Keratinocyte (primary cell): ENCODE results near the gene CPEB1. TPM values are rescaled to one million over a fixed set of nuclear protein-coding genes. Genes with fewer than 3 reads are reported as not detected.

Source experiments
- DNase-seq: peaks from one replicate; pipeline ENCODE4 v3.0.0-alpha.2; 2011; ENCODE audit warnings: low read depth, missing footprints, low spot score
- FAIRE-seq: peaks from 2 replicates; lab custom pipeline; 2011; peaks lifted over from hg19 to GRCh38; lab: Jason Lieb, UNC
- H2AFZ ChIP-seq: 2 replicates; pipeline ENCODE4 v1.6.0; 2012; ENCODE audit warnings: low read length, control low read depth, inconsistent platforms; ENCODE audit not compliant: control insufficient read depth
- H3K27ac ChIP-seq: 2 replicates; pipeline ENCODE4 v1.5.1; 2011; ENCODE audit warnings: low read length; ENCODE audit not compliant: control insufficient read depth, insufficient read depth
- H3K27me3 ChIP-seq: 3 replicates; pipeline ENCODE4 v1.6.0; 2011; ENCODE audit warnings: low read length; ENCODE audit not compliant: control insufficient read depth, insufficient read depth; ENCODE audit errors: extremely low read depth
- H3K36me3 ChIP-seq, 2 experiments: 2 replicates in 1 of 2; 3 replicates in 1 of 2; pipeline ENCODE4 v1.5.1; 2011; ENCODE audit warnings: low read length in 2 of 2, mild to moderate bottlenecking in 1 of 2; ENCODE audit not compliant: control insufficient read depth in 2 of 2, insufficient read depth in 2 of 2; ENCODE audit errors: extremely low read depth in 1 of 2
- H3K4me1 ChIP-seq: 3 replicates; pipeline ENCODE4 v1.5.1; 2011; ENCODE audit warnings: low read length; ENCODE audit not compliant: control insufficient read depth, insufficient read depth; ENCODE audit errors: extremely low read depth
- H3K4me2 ChIP-seq: 3 replicates; pipeline ENCODE4 v1.6.0; 2011; ENCODE audit warnings: low read depth, low read length; ENCODE audit not compliant: control insufficient read depth, insufficient read depth; ENCODE audit errors: extremely low read depth
- H3K4me3 ChIP-seq, 3 experiments: fragments of 200-600 bp in 1 of 3; sonication (generic) in 1 of 3; 2 replicates in 2 of 3; 3 replicates in 1 of 3; pipeline ENCODE4 v1.5.1; 2011 to 2016; ENCODE audit warnings: low read length in 3 of 3, mild to moderate bottlenecking in 3 of 3, control low read depth in 2 of 3, inconsistent platforms in 1 of 3, low read depth in 1 of 3, mixed read lengths in 1 of 3, mixed run types in 1 of 3, moderate library complexity in 1 of 3; ENCODE audit not compliant: control insufficient read depth in 2 of 3, insufficient read depth in 2 of 3; ENCODE audit errors: extremely low read depth in 1 of 3
- H3K79me2 ChIP-seq: 2 replicates; pipeline ENCODE4 v1.6.0; 2012; ENCODE audit warnings: low read length; ENCODE audit not compliant: control insufficient read depth, insufficient read depth
- H3K9ac ChIP-seq: 3 replicates; pipeline ENCODE4 v1.6.0; 2011; ENCODE audit warnings: low read length; ENCODE audit not compliant: control insufficient read depth, insufficient read depth; ENCODE audit errors: extremely low read depth
- H3K9me1 ChIP-seq: 3 replicates; pipeline ENCODE4 v1.6.0; 2011; ENCODE audit warnings: low read length; ENCODE audit not compliant: control insufficient read depth, insufficient read depth; ENCODE audit errors: extremely low read depth
- H3K9me3 ChIP-seq: 2 replicates; pipeline ENCODE4 v1.5.1; 2012; ENCODE audit warnings: low read depth, low read length; ENCODE audit not compliant: control insufficient read depth
- H4K20me1 ChIP-seq: 3 replicates; pipeline ENCODE4 v1.6.0; 2011; ENCODE audit warnings: low read length; ENCODE audit not compliant: control insufficient read depth, insufficient read depth; ENCODE audit errors: extremely low read depth
- CTCF ChIP-seq, 3 experiments: IDR thresholded peaks in 1 of 3; conservative IDR thresholded peaks in 1 of 3; optimal IDR thresholded peaks in 1 of 3; 2 replicates in 2 of 3; 3 replicates in 1 of 3; pipeline versions ENCODE3 to v1.5.1; 2011; ENCODE audit warnings: low read length in 3 of 3, mild to moderate bottlenecking in 3 of 3, moderate library complexity in 2 of 3, control low read depth in 1 of 3, inconsistent platforms in 1 of 3; ENCODE audit not compliant: insufficient read depth in 2 of 3; ENCODE audit errors: extremely low read depth in 1 of 3
- EZH2 ChIP-seq: IDR thresholded peaks from one replicate; pipeline ENCODE4 v1.6.1; 2012; ENCODE audit warnings: inconsistent platforms, mild to moderate bottlenecking, low read length, moderate library complexity
- dilution Hi-C: fragments of 300-500 bp; cut with MboI; formaldehyde crosslinking; loops from one replicate; pipeline ENCODE4 v1.7.0; 2020; ENCODE audit warnings: low sequenced_read_pairs; ENCODE audit not compliant: extremely low pct_ligation_motif_present
- polyA plus RNA-seq, 5 experiments: library from polyadenylated mRNA; depleted of rRNA in 3 of 5; stranded (reverse) in 3 of 5; stranded (forward) in 1 of 5; unstranded in 1 of 5; fragments of >200 nt; gene quantifications; 1 replicate in 1 of 5; 2 replicates in 3 of 5; 3 replicates in 1 of 5; pipeline versions ENCODE4 v1.2.1 to v1.2.3, GENCODE V29; 2011 to 2012; ENCODE audit warnings: missing spikeins in 2 of 5, low read depth in 1 of 5, low replicate concordance in 1 of 5

CPEB1 gene
- polyA plus RNA-seq, 1 donor (not counting 4 experiments of a cell fraction or from before 2014, with no cell fraction given), result 0.16 TPM

- Histone ChIP-seq H3K9me3 (no peaks in the 10 kb centered on the region), H3K27ac (no peak overlapping the region), H3K79me2 (no peaks in the 10 kb centered on the region), H3K4me3 (no peak overlapping the region), H4K20me1 (no peaks in the 10 kb centered on the region), H3K27me3 (peaks cover 8% of the 10 kb centered on the region), H2AFZ (no peak overlapping the region), H3K4me1 (no peaks in the 10 kb centered on the region), H3K4me2 (no peak overlapping the region), H3K36me3 (no peaks in the 10 kb centered on the region), H3K9me1 (no peaks in the 10 kb centered on the region), H3K9ac (no peak overlapping the region)
- DNase-seq (no peak), FAIRE-seq (no peak)
- TF ChIP-seq EZH2 (no peak), CTCF (optimal IDR thresholded peaks at IDR 0.05 in 1 of 3, IDR thresholded peaks at IDR 0.05 in 1 of 3, conservative IDR thresholded peaks at IDR 0.05 in 1 of 3; ENCODE audit: extremely low read depth in 1 of 3, insufficient read depth in 2 of 3, low read length in 3 of 3) (no peak)
- dilution Hi-C loops, result no loop called here
Observed at GRCh38 chr15:82635798-82636197, 11.4 kb downstream of the CPEB1 start.

GRCh38 chr15:82630033-82630432, 17.1 kb downstream of the CPEB1 start:
- Histone ChIP-seq H3K27ac (no peak overlapping the region), H3K36me3 (no peaks in the 10 kb centered on the region), H3K27me3 (no peaks in the 10 kb centered on the region), H2AFZ (no peak overlapping the region), H3K79me2 (no peaks in the 10 kb centered on the region), H3K9me1 (no peaks in the 10 kb centered on the region), H3K4me2 (no peak overlapping the region), H3K4me1 (no peaks in the 10 kb centered on the region), H3K9me3 (no peaks in the 10 kb centered on the region), H4K20me1 (no peaks in the 10 kb centered on the region), H3K4me3 (no peak overlapping the region), H3K9ac (no peak overlapping the region)
- dilution Hi-C loops, result no loop called here
- FAIRE-seq (no peak), DNase-seq (no peak)
- TF ChIP-seq EZH2 (no peak), CTCF (optimal IDR thresholded peaks at IDR 0.05 in 1 of 3, IDR thresholded peaks at IDR 0.05 in 1 of 3, conservative IDR thresholded peaks at IDR 0.05 in 1 of 3; ENCODE audit: extremely low read depth in 1 of 3, insufficient read depth in 2 of 3, low read length in 3 of 3) (no peak)
